ENCODE data around the gene ZMYM2. TPM values are rescaled to one million over a fixed set of nuclear protein-coding genes. Genes with fewer than 3 reads are reported as not detected.
A peak's percentile ranks its signal among the peaks of the same experiment; 100 is the strongest.

The ZMYM2 gene
- total RNA-seq (2014; rRNA removed; shearing (Covaris generic)) (153 and 159 TPM in 2 replicates), polyA plus RNA-seq (2016; fragmentation: Nextera tagmentation; extraction: Ambion mirVana) (63.6 and 87.9 TPM in 2 replicates)
- long read RNA-seq, partial matches to known transcripts: 4 of 11 reads
- long read RNA-seq, other reads (novel, unspliced or antisense): 6 of 11 reads

DNA sequence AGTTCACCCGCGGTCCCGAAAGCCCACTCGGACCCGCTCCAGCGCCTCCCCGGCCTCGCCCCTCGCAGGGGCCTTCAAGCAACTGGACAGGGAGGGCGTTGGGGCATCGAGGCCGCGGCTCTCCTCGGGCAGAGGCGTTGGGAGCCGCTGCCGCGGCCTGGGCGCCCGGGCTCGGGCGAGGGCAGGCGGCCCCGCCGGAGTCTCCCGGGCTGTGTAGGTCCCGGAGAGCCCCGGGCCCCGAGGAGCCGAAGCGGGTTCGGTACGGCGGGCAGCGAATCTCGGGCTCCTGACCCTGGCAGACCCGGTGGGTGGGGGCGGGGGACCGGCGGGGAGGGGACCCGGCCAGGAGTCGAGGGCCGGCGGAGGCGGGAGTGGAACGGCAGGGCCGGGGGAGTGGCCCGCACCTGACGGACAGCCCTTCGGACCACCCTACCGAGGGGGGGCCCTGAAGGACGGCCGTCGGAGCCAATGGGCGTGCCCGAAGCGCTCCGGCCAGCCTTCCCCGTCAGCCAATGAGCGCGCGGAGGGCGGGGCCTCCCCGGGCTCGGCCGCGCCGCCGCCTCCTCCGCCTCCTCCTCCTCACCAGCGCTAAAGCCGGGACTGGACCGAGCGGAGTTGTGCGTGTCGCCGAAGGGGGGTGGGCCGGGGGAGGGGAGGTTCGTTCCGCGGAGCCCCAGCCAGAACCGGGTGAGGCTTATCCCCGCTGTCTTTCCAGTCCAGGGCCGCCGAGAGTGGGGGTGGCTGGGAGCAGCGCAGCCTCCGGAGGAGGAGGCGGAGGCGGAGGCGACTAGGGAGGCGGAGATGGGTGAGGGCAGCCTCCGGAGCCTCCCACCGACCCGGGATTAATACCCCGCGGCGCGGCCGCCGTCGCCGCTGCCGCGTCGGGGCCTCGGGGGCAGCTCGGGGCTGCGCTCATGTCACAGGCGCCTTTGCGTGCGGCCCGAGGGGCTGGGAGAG, at the start of gene ZMYM2:
ZMYM2 (plus strand) TSS at position 573 of the 957 bp plus-strand sequence. CDS start 34,346 bp downstream, outside the sequence.
- Histone ChIP-seq H2AFZ (no peak within 1 kb of the TSS), H4K20me1 (replicated peaks; ENCODE audit: insufficient read depth) (peaks cover 26% of the 10 kb centered on the region), H3F3A (replicated peaks; ENCODE audit: low read depth) (peaks cover 3% of the 10 kb centered on the region; the same call in 1 of the 2 replicates), H3K27me3 (ENCODE audit: insufficient read depth) (no peaks in the 10 kb centered on the region), H3K4me2 (peak within 1 kb of the TSS; percentile 86), H3K4me3 (peak within 1 kb of the TSS; percentile 75), H3K27ac (ENCODE audit: low read depth) (peak within 1 kb of the TSS; percentile 99), H3K4me1 (ENCODE audit: insufficient read depth) (peaks cover 18% of the 10 kb centered on the region), H3K79me2 (replicated peaks; ENCODE audit: insufficient read depth) (peaks cover 41% of the 10 kb centered on the region), H3K36me3 (ENCODE audit: insufficient read depth) (peaks cover 10% of the 10 kb centered on the region), H3K9me2 (ENCODE audit: insufficient read depth) (no peaks in the 10 kb centered on the region)
- H3K4me1 Mint-ChIP-seq: peaks cover 18% of the 10 kb centered on the region
- peak within 1 kb of the TSS; percentile 97 for H3K27ac Mint-ChIP-seq
- H3K4me3 Mint-ChIP-seq: peak within 1 kb of the TSS; percentile 97
- peak; percentile 96 for DNase-seq (ENCODE audit: low spot score)
- TF ChIP-seq EZH2phosphoT487 (IDR thresholded peaks at IDR 0.05; ENCODE audit: unreplicated experiment): no peak
- peak; percentile 72 for TF ChIP-seq POLR2AphosphoS5 (IDR thresholded peaks at IDR 0.05; ENCODE audit: low read depth)
- peak; percentile 61 for TF ChIP-seq CREB1 (CRISPR knock-in tag; IDR thresholded peaks at IDR 0.05; ENCODE audit: low read depth)
- ATAC-seq: peak; percentile 82
- H3K27me3 Mint-ChIP-seq (ENCODE audit: insufficient read depth, low read depth, poor library complexity): peaks cover 6% of the 10 kb centered on the region
- peaks cover 4% of the 10 kb centered on the region for H3K9me3 Mint-ChIP-seq
- H3K36me3 Mint-ChIP-seq (ENCODE audit: low read depth): peaks cover 38% of the 10 kb centered on the region

DNA sequence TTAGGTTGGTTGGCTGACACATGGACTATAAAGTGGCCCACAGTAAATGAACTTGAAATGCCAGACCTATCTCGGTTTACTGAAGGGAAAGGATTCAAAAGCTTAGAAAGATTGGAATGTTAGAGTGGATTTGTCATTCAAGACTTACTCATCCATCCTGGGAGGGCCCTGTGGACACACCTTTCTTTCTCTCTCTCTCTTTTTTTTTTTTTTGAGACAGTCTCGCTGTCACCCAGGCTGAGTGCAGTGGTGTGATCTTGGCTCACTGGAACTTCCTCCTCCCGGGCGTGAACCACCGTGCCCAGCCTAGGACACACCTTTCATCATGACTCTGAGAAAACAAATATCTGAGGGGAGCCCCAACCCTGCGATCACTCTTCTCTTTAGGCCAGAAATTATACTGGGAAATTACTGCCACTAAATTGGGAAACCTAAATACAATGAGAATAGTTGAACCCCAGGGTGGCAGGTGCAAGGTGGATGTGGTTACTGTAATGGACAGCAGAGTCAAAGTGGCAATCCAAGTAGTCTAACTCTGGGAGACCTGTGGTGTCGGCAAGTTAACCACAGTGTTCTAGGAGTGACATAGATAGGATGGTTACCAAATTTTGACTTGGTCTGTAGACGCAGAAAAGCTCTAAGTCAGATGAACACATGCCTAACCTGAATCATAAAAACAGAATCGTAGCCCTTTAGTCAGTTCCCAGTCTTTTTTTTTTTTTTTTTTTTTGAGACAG, 48.0 kb upstream of the ZMYM2 start:
- no peaks in the 10 kb centered on the region for H3K27me3 Mint-ChIP-seq (ENCODE audit: insufficient read depth, low read depth, poor library complexity)
- DNase-seq (ENCODE audit: low spot score): no peak

DNA sequence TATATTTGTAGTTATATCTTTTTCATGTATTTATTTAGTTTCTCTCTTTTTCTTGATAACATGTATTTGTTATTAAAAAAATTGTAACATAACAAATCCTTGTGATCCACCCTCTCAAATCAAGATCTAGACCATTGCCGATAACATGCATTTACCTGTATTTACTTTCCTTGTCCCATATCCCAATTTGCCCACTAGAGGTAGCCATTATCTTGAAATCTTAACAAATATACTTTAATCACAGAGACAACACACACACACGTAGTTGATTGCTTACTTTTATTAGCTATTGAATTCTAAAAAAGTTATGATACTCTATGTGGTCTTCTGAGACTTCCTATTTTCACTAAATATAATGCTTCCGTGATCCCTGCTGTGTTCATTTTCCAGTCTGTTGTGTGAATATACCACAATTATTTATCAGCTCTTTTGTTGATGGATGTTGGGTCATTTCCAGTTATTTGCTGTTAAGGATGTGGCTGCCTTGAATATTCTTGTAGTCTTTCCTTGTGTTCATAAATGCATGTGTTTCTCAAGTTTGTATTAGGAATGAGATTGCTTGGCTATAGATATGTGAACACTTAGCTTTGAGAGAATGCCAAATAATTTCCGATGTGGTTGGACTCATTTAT, 31.3 kb upstream of the ZMYM2 start:
- Mint-ChIP-seq H3K27me3 (ENCODE audit: insufficient read depth, low read depth, poor library complexity) (peaks cover 3% of the 10 kb centered on the region), H3K4me1 (no peaks in the 10 kb centered on the region), H3K9me3 (no peaks in the 10 kb centered on the region), H3K27ac (no peak overlapping the region), H3K4me3 (no peak overlapping the region), H3K36me3 (ENCODE audit: low read depth) (no peaks in the 10 kb centered on the region)
- Histone ChIP-seq H3K4me2 (no peak overlapping the region), H3K27me3 (ENCODE audit: insufficient read depth) (no peaks in the 10 kb centered on the region), H3K27ac (ENCODE audit: low read depth) (no peak overlapping the region), H3K9me2 (ENCODE audit: insufficient read depth) (no peaks in the 10 kb centered on the region), H3K4me1 (ENCODE audit: insufficient read depth) (no peaks in the 10 kb centered on the region), H3F3A (replicated peaks; ENCODE audit: low read depth) (no peaks in the 10 kb centered on the region), H3K79me2 (replicated peaks; ENCODE audit: insufficient read depth) (no peaks in the 10 kb centered on the region), H3K4me3 (no peak overlapping the region), H3K36me3 (ENCODE audit: insufficient read depth) (no peaks in the 10 kb centered on the region), H2AFZ (no peak overlapping the region), H4K20me1 (replicated peaks; ENCODE audit: insufficient read depth) (no peaks in the 10 kb centered on the region)
- DNase-seq (ENCODE audit: low spot score) (peak; percentile 50), ATAC-seq (peak; percentile 31; the same call in 2 of the 3 replicates)
- TF ChIP-seq, protein P1, sequence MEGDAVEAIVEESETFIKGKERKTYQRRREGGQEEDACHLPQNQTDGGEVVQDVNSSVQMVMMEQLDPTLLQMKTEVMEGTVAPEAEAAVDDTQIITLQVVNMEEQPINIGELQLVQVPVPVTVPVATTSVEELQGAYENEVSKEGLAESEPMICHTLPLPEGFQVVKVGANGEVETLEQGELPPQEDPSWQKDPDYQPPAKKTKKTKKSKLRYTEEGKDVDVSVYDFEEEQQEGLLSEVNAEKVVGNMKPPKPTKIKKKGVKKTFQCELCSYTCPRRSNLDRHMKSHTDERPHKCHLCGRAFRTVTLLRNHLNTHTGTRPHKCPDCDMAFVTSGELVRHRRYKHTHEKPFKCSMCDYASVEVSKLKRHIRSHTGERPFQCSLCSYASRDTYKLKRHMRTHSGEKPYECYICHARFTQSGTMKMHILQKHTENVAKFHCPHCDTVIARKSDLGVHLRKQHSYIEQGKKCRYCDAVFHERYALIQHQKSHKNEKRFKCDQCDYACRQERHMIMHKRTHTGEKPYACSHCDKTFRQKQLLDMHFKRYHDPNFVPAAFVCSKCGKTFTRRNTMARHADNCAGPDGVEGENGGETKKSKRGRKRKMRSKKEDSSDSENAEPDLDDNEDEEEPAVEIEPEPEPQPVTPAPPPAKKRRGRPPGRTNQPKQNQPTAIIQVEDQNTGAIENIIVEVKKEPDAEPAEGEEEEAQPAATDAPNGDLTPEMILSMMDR (conservative IDR thresholded peaks at IDR 0.05; ENCODE audit: low read depth in 2 of 2): peak; percentile 50 to 69
- TF ChIP-seq STAT1 (IDR thresholded peaks at IDR 0.05; ENCODE audit: unreplicated experiment): no peak

More for the DNA sequence above, 48.0 kb upstream of the ZMYM2 start:
- Histone ChIP-seq H3K27me3 (ENCODE audit: insufficient read depth) (no peaks in the 10 kb centered on the region), H3K79me2 (replicated peaks; ENCODE audit: insufficient read depth) (no peaks in the 10 kb centered on the region), H3K4me1 (ENCODE audit: insufficient read depth) (no peaks in the 10 kb centered on the region), H3F3A (replicated peaks; ENCODE audit: low read depth) (no peaks in the 10 kb centered on the region), H3K9me2 (ENCODE audit: insufficient read depth) (peaks cover 10% of the 10 kb centered on the region; the same call in 1 of the 2 replicates), H3K27ac (ENCODE audit: low read depth) (no peak overlapping the region), H4K20me1 (replicated peaks; ENCODE audit: insufficient read depth) (no peaks in the 10 kb centered on the region), H3K4me3 (no peak overlapping the region), H3K36me3 (ENCODE audit: insufficient read depth) (no peaks in the 10 kb centered on the region), H3K4me2 (no peak overlapping the region), H2AFZ (no peak overlapping the region)
- no peak for TF ChIP-seq ZNF331 (CRISPR knock-in tag; IDR thresholded peaks at IDR 0.05; ENCODE audit: low read depth)
- Mint-ChIP-seq H3K36me3 (ENCODE audit: low read depth) (no peaks in the 10 kb centered on the region), H3K4me3 (no peak overlapping the region), H3K27ac (no peak overlapping the region), H3K4me1 (no peaks in the 10 kb centered on the region), H3K9me3 (no peaks in the 10 kb centered on the region; the same call in 1 of the 3 replicates)
- no peak for ATAC-seq

All from GM23338 (cell line).